ENCODE measurements around the gene CYP17A1. TPM values are rescaled to one million over a fixed set of nuclear protein-coding genes. Genes with fewer than 3 reads are reported as not detected.
"Not testable (repeated sequence)": the region's sequence is repeated elsewhere in the genome, so short reads cannot be mapped to it uniquely, and the experiment has no call there.

Gene CYP17A1
- total RNA-seq, 1 donor from 2014 or later = not detected

- H4K20me1 ChIP-seq (ENCODE audit: low read depth) = no peaks in the 10 kb centered on the region
- no peaks in the 10 kb centered on the region for H3K27me3 ChIP-seq
- H2AFZ ChIP-seq (replicated peaks) = no peak overlapping the region
- no peaks in the 10 kb centered on the region for H3K36me3 ChIP-seq
- no peak overlapping the region for H3K4me2 ChIP-seq
- Mint-ChIP-seq H3K27me3 (ENCODE audit: insufficient read depth, low read depth) (peaks cover 3% of the 10 kb centered on the region), H3K9me3 (peaks cover 2% of the 10 kb centered on the region), H3K36me3 (no peaks in the 10 kb centered on the region), H3K4me3 (no peak overlapping the region), H3K27ac (no peak overlapping the region), H3K4me1 (peaks cover 7% of the 10 kb centered on the region)
- no peaks in the 10 kb centered on the region for H3K4me1 ChIP-seq
- no peak overlapping the region for H3K27ac ChIP-seq
- no peaks in the 10 kb centered on the region for H3K9me3 ChIP-seq (ENCODE audit: low read depth)
- TF ChIP-seq CTCF (IDR thresholded peaks at IDR 0.05) (no peak), EZH2 (IDR thresholded peaks at IDR 0.05) (no peak), EZH2phosphoT487 (IDR thresholded peaks at IDR 0.05) (no peak)
- H3F3A ChIP-seq (ENCODE audit: low read depth) = peaks cover 8% of the 10 kb centered on the region
- peaks cover 3% of the 10 kb centered on the region for H3K79me2 ChIP-seq (ENCODE audit: low read depth)
- no peak overlapping the region for H3K4me3 ChIP-seq
- no peak for DNase-seq (ENCODE audit: low spot score)
- no peak overlapping the region for H3K9ac ChIP-seq
Observed at GRCh38 chr10:102850025-102850518, 12.9 kb upstream of the CYP17A1 start.

- no peak overlapping the region for H3K27ac ChIP-seq
- H3K9me3 Mint-ChIP-seq = peaks cover 16% of the 10 kb centered on the region
- H4K20me1 ChIP-seq (ENCODE audit: low read depth) = no peaks in the 10 kb centered on the region
- no peaks in the 10 kb centered on the region for H3K27me3 ChIP-seq
- H3K36me3 Mint-ChIP-seq = no peaks in the 10 kb centered on the region
- peaks cover 4% of the 10 kb centered on the region for H3K27me3 Mint-ChIP-seq (ENCODE audit: insufficient read depth, low read depth)
- no peak overlapping the region for H3K9ac ChIP-seq
- TF ChIP-seq EZH2phosphoT487 (IDR thresholded peaks at IDR 0.05) (no peak), EZH2 (IDR thresholded peaks at IDR 0.05) (no peak), CTCF (IDR thresholded peaks at IDR 0.05) (no peak)
- H3K9me3 ChIP-seq (ENCODE audit: low read depth) = no peaks in the 10 kb centered on the region
- no peaks in the 10 kb centered on the region for H3K79me2 ChIP-seq (ENCODE audit: low read depth)
- no peak overlapping the region for H3K27ac Mint-ChIP-seq
- no peak overlapping the region for H3K4me3 ChIP-seq
- H3K4me1 Mint-ChIP-seq = no peaks in the 10 kb centered on the region
- H3K4me3 Mint-ChIP-seq = no peak overlapping the region
- no peaks in the 10 kb centered on the region for H3F3A ChIP-seq (ENCODE audit: low read depth)
- H3K4me2 ChIP-seq = no peak overlapping the region
- H3K36me3 ChIP-seq = no peaks in the 10 kb centered on the region
- H2AFZ ChIP-seq (replicated peaks) = no peak overlapping the region
- DNase-seq (ENCODE audit: low spot score) = no peak
- H3K4me1 ChIP-seq = no peaks in the 10 kb centered on the region
Observed at GRCh38 chr10:102845352-102845902, 8.2 kb upstream of the CYP17A1 start.

- H3K27me3 Mint-ChIP-seq (ENCODE audit: insufficient read depth, low read depth); H3K79me2 ChIP-seq (ENCODE audit: low read depth); H3K4me3 ChIP-seq; H3K36me3 ChIP-seq; H3K4me3 Mint-ChIP-seq; H3K27ac Mint-ChIP-seq; H3K4me1 ChIP-seq; H3K9ac ChIP-seq; H3K4me1 Mint-ChIP-seq; H3K4me2 ChIP-seq; H3F3A ChIP-seq (ENCODE audit: low read depth); H3K27ac ChIP-seq; H2AFZ ChIP-seq (replicated peaks); H3K36me3 Mint-ChIP-seq; H3K9me3 ChIP-seq (ENCODE audit: low read depth); H4K20me1 ChIP-seq (ENCODE audit: low read depth); H3K27me3 ChIP-seq; DNase-seq (ENCODE audit: low spot score): not testable (repeated sequence)
- peaks cover 16% of the 10 kb centered on the region for H3K9me3 Mint-ChIP-seq
Observed at GRCh38 chr10:102844190-102844776, 7.1 kb upstream of the CYP17A1 start.

- not testable (repeated sequence) for H3K9ac ChIP-seq; H3K27ac Mint-ChIP-seq; H4K20me1 ChIP-seq (ENCODE audit: low read depth); H3F3A ChIP-seq (ENCODE audit: low read depth); H3K4me1 ChIP-seq; H3K27ac ChIP-seq; H3K79me2 ChIP-seq (ENCODE audit: low read depth); H3K4me2 ChIP-seq; H3K4me3 Mint-ChIP-seq; H3K36me3 Mint-ChIP-seq; H3K27me3 Mint-ChIP-seq (ENCODE audit: insufficient read depth, low read depth); H3K9me3 ChIP-seq (ENCODE audit: low read depth); H3K4me1 Mint-ChIP-seq; H3K4me3 ChIP-seq; H3K27me3 ChIP-seq; H3K36me3 ChIP-seq; DNase-seq (ENCODE audit: low spot score)
- peaks cover 20% of the 10 kb centered on the region for H3K9me3 Mint-ChIP-seq
- peak; percentile 21 for TF ChIP-seq CTCF (IDR thresholded peaks at IDR 0.05)
- peak overlapping the region; percentile 35 for H2AFZ ChIP-seq (replicated peaks)
Observed at GRCh38 chr10:102843139-102843538, 5.9 kb upstream of the CYP17A1 start.
